IMR-90 (cell line): ENCODE results near the gene DCHS1. TPM values are rescaled to one million over a fixed set of nuclear protein-coding genes. Genes with fewer than 3 reads are reported as not detected.

Source experiments
- ATAC-seq: fragments of 200-7000 bp; cut with Tn5 transposase; 2 replicates; pipeline ENCODE4 v1.9.1; 2020; ENCODE audit warnings: low read depth, mild to moderate bottlenecking, moderate library complexity
- BruUV-seq: library from RNA; stranded (reverse); fragments of 400-500 nt; replicated peaks from 2 replicates; lab custom pipeline; 2021; lab: Mats Ljungman, UMichigan
- CTCF ChIA-PET: fragments of 300-600 bp; formaldehyde crosslinking; extraction: SDS; loops from one replicate; lab custom pipeline; 2021; ENCODE audit warnings: antibody characterized with exemption; lab: Yijun Ruan, JAX
- POLR2A ChIA-PET: fragments of 300-600 bp; sonication (Branson Sonifier 250); formaldehyde crosslinking; loops from one replicate; lab custom pipeline; 2022; ENCODE audit warnings: antibody characterized with exemption; ENCODE audit not compliant: unreplicated experiment; lab: Charles Lee
- DNase-seq: peaks from one replicate; pipeline ENCODE4 v3.0.0; 2013
- H2AFZ ChIP-seq: replicated peaks from 2 replicates; pipeline ENCODE3; 2013; ENCODE audit warnings: low read length, mild to moderate bottlenecking; ENCODE audit not compliant: poor library complexity
- H2AK5ac ChIP-seq: 2 replicates; pipeline ENCODE4 v1.6.1; 2013; ENCODE audit warnings: low read depth, low read length, inconsistent platforms
- H2AK9ac ChIP-seq: replicated peaks from 2 replicates; pipeline ENCODE3; 2013; ENCODE audit warnings: mild to moderate bottlenecking, low read depth, low read length, moderate library complexity; ENCODE audit not compliant: poor library complexity
- H2BK120ac ChIP-seq: 2 replicates; pipeline ENCODE4 v1.6.1; 2013; ENCODE audit warnings: low read depth, low read length, inconsistent platforms
- H2BK15ac ChIP-seq: 3 replicates; pipeline ENCODE4 v1.6.1; 2013; ENCODE audit warnings: low read depth, low read length, inconsistent platforms
- H2BK20ac ChIP-seq: 2 replicates; pipeline ENCODE4 v1.6.1; 2013; ENCODE audit warnings: low read depth, mild to moderate bottlenecking, inconsistent platforms, low read length, moderate library complexity
- H2BK5ac ChIP-seq: 2 replicates; pipeline ENCODE4 v1.6.1; 2013; ENCODE audit warnings: mild to moderate bottlenecking, low read depth, low read length, inconsistent platforms; ENCODE audit not compliant: poor library complexity, severe bottlenecking
- H3K14ac ChIP-seq: replicated peaks from 2 replicates; pipeline ENCODE4 v1.6.1; 2013; ENCODE audit warnings: low read depth, low read length, inconsistent platforms
- H3K18ac ChIP-seq: 2 replicates; pipeline ENCODE4 v1.6.1; 2013; ENCODE audit warnings: low read depth, low read length, control low read depth
- H3K23ac ChIP-seq: 2 replicates; pipeline ENCODE4 v1.6.1; 2013; ENCODE audit warnings: low read depth, low read length, inconsistent platforms
- H3K27ac ChIP-seq: 2 replicates; pipeline ENCODE4 v1.5.1; 2013; ENCODE audit warnings: mild to moderate bottlenecking, control low read depth, low read length; ENCODE audit not compliant: insufficient read depth
- H3K27me3 ChIP-seq: 2 replicates; pipeline ENCODE4 v1.6.1; 2013; ENCODE audit warnings: low read length; ENCODE audit not compliant: control insufficient read depth, insufficient read depth
- H3K36me3 ChIP-seq: 2 replicates; pipeline ENCODE4 v1.6.1; 2013; ENCODE audit warnings: low read length, mixed read lengths; ENCODE audit not compliant: control insufficient read depth, insufficient read depth
- H3K4ac ChIP-seq: 2 replicates; pipeline ENCODE4 v1.6.1; 2013; ENCODE audit warnings: low read depth, low read length, inconsistent platforms
- H3K4me1 ChIP-seq: 2 replicates; pipeline ENCODE4 v1.6.1; 2013; ENCODE audit warnings: low read length, mixed read lengths; ENCODE audit not compliant: control insufficient read depth, insufficient read depth
- H3K4me2 ChIP-seq: 2 replicates; pipeline ENCODE4 v1.6.1; 2013; ENCODE audit warnings: low read depth, mild to moderate bottlenecking, control low read depth, low read length, moderate library complexity
- H3K4me3 ChIP-seq: 2 replicates; pipeline ENCODE4 v1.5.1; 2013; ENCODE audit warnings: low read depth, mild to moderate bottlenecking, control low read depth, low read length, moderate library complexity; ENCODE audit not compliant: insufficient read depth
- H3K56ac ChIP-seq: 2 replicates; pipeline ENCODE4 v1.6.1; 2013; ENCODE audit warnings: low read length, inconsistent platforms; ENCODE audit not compliant: insufficient read depth; ENCODE audit errors: extremely low read depth
- H3K79me1 ChIP-seq, 2 experiments: 2 replicates each; pipeline ENCODE4 v1.6.1; 2013; ENCODE audit warnings: low read length in 2 of 2, inconsistent platforms in 1 of 2, low read depth in 1 of 2
- H3K9ac ChIP-seq: 2 replicates; pipeline ENCODE4 v1.6.1; 2013; ENCODE audit warnings: low read depth, low read length, control low read depth
- H3K9me1 ChIP-seq: 2 replicates; pipeline ENCODE4 v1.6.1; 2013; ENCODE audit warnings: low read length, inconsistent platforms; ENCODE audit not compliant: insufficient read depth
- H3K9me3 ChIP-seq: 2 replicates; pipeline ENCODE4 v1.6.1; 2013; ENCODE audit warnings: low read length; ENCODE audit not compliant: control insufficient read depth, insufficient read depth
- H4K20me1 ChIP-seq: 2 replicates; pipeline ENCODE4 v1.6.1; 2013; ENCODE audit warnings: low read length, inconsistent platforms; ENCODE audit not compliant: insufficient read depth
- H4K5ac ChIP-seq: 2 replicates; pipeline ENCODE4 v1.6.1; 2013; ENCODE audit warnings: mild to moderate bottlenecking, low read depth, low read length, control low read depth
- H4K8ac ChIP-seq, 2 experiments: 2 replicates each; pipeline ENCODE4 v1.6.1; 2013; ENCODE audit warnings: low read depth in 2 of 2, low read length in 2 of 2, control low read depth in 1 of 2, inconsistent platforms in 1 of 2
- H4K91ac ChIP-seq: 2 replicates; pipeline ENCODE4 v1.6.1; 2013; ENCODE audit warnings: low read depth, low read length, inconsistent platforms; ENCODE audit not compliant: insufficient read depth
- MAZ ChIP-seq: IDR thresholded peaks from 2 replicates; pipeline ENCODE4 v1.6.1; 2012; ENCODE audit warnings: low read depth, mild to moderate bottlenecking, low read length, improper control_type of control experiment, moderate library complexity, borderline replicate concordance
- WGBS, 2 experiments: methylation state at CpG; one replicate each; pipeline versions ENCODE4 v1.1.5 to v1.1.7; 2013; ENCODE audit warnings: missing lambda C conversion rate in 2 of 2; ENCODE audit not compliant: insufficient read length in 1 of 2; ENCODE audit errors: extremely low coverage in 2 of 2; 5-methylcytosine and 5-hydroxymethylcytosine counted together
- dilution Hi-C: fragments of 300-500 bp; cut with HindIII; formaldehyde crosslinking; loops from one replicate; pipeline ENCODE4 v1.14.3; 2018; ENCODE audit warnings: low sequenced_read_pairs; ENCODE audit not compliant: unreplicated experiment
- in situ Hi-C: fragments of 300-500 bp; cut with MboI; formaldehyde crosslinking; loops from 3 replicates; pipeline ENCODE4 v1.14.3; 2019; ENCODE audit warnings: low sequenced_read_pairs, inconsistent platforms, mixed read lengths
- intact Hi-C: fragments of 100-400 bp; cut with micrococcal nuclease; formaldehyde crosslinking; loops from 2 replicates; pipeline ENCODE4 v1.10.0; 2022
- polyA plus RNA-seq, 3 experiments: library from polyadenylated mRNA; depleted of rRNA; stranded (reverse); fragments of >200 nt; gene quantifications; 2 replicates each; pipeline ENCODE4 v1.2.3, GENCODE V29; 2012; ENCODE audit warnings: low replicate concordance in 1 of 3
- total RNA-seq: library from RNA; depleted of rRNA; stranded (reverse); fragments of >200 nt; gene quantifications from 2 replicates; pipeline ENCODE4 v1.2.3, GENCODE V29; 2012
- TF ChIP-seq, protein P1 (sequence below): fragments of 150-350 bp; IDR thresholded peaks from 2 replicates; pipeline ENCODE4 v1.6.1; 2017; ENCODE audit warnings: mild to moderate bottlenecking, antibody characterized with exemption, low read length, low read depth
- TF ChIP-seq, protein P2 (sequence below): conservative IDR thresholded peaks from 2 replicates; pipeline ENCODE4 v1.5.1; 2012; ENCODE audit warnings: mild to moderate bottlenecking, low read depth, low read length, improper control_type of control experiment

The DCHS1 gene
- total and polyA plus RNA-seq, 2 of the 4 experiments (the other 2 are of a cell fraction) = 1.4 to 3.3 TPM

DNA sequence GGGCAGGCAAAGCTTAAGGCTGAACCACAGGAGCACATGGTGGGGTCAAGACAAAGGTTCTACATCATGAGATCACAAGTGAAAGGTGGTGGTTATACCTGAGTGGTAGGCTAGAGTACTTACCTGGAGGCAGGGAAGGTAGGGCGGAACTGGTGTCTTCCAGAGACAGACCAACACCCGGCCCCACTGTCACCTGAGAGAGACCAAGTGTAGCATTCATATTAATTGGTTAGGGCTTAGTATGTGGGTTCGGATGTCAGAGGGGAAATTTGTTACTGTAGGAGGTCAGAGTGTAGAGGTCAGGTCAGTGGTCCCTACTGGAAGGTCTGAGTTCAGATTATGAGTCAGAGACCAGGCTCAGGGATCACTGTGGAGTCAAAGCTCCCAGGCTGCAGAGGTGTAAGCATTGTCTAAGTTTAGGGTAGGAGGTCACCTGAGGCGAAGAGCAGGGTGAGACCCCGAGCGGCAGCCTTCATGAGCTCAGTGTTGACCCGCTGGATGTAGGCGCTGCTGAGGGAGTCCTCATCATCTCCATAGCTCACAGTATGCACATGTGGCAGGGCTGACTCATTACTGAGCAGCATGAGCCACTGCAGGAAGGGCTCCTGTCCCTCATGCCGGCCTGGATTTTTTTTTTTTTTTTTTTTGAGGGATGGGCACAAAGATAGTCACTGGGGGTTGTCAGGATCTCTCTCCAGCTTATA lies 39.6 kb downstream of the DCHS1 start:
- CTCF ChIA-PET = interaction anchor here (0.8 kb wide), 1 partner anchor 12 kb away, joined by 3 read pairs; no protein-coding TSS in a partner anchor

More for the DNA sequence above, 39.6 kb downstream of the DCHS1 start:
- Histone ChIP-seq H2AK9ac (no peak overlapping the region), H3K18ac (no peak overlapping the region), H2BK5ac (no peak overlapping the region), H2AK5ac (peak overlapping the region; percentile 30; the same call in 1 of the 2 replicates), H4K20me1 (peaks cover 12% of the 10 kb centered on the region), H3K9ac (no peak overlapping the region), H3K4me3 (no peak overlapping the region), H2BK15ac (no peak overlapping the region), H3K4me1 (peaks cover 14% of the 10 kb centered on the region), H2AFZ (no peak overlapping the region), H3K4ac (peak overlapping the region; percentile 38; the same call in 1 of the 2 replicates), H3K79me1 (peaks cover 12 to 64% of the 10 kb centered on the region in 2 experiments), H2BK120ac (no peak overlapping the region), H3K4me2 (no peak overlapping the region), H3K9me1 (peaks cover 19% of the 10 kb centered on the region), H3K14ac (no peak overlapping the region), H3K27me3 (no peaks in the 10 kb centered on the region), H2BK20ac (no peak overlapping the region), H3K56ac (no peak overlapping the region), H4K5ac (no peak overlapping the region), H3K23ac (no peak overlapping the region), H3K36me3 (peaks cover 29% of the 10 kb centered on the region), H3K27ac (no peak overlapping the region), H4K8ac (0 out of 4 replicates have a peak overlapping the region, but pooled peaks of 1 of the 2 experiments have one; percentile 19), H4K91ac (no peak overlapping the region; the same call in 1 of the 2 replicates), H3K9me3 (no peaks in the 10 kb centered on the region)
- no TSS peak for BruUV-seq
- DNase-seq (peak; percentile 63), ATAC-seq (no peak)
- dilution Hi-C loops (no loop called here), intact Hi-C loops (loop anchor here (5.0 kb wide), 1 partner anchor 141 kb away; no protein-coding TSS in a partner anchor), in situ Hi-C loops (loop anchor here (5.0 kb wide), 1 partner anchor 66 kb away; the partner anchor contains the start of gene MRPL17)
- WGBS, 2 experiments = 96% methylated on average over 7 of the region's 9 CpGs; no CpG with 5 or more reads in 1 of the 2 experiments
- TF ChIP-seq, protein P1, sequence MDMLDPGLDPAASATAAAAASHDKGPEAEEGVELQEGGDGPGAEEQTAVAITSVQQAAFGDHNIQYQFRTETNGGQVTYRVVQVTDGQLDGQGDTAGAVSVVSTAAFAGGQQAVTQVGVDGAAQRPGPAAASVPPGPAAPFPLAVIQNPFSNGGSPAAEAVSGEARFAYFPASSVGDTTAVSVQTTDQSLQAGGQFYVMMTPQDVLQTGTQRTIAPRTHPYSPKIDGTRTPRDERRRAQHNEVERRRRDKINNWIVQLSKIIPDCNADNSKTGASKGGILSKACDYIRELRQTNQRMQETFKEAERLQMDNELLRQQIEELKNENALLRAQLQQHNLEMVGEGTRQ = no peak
- TF ChIP-seq, protein P2, sequence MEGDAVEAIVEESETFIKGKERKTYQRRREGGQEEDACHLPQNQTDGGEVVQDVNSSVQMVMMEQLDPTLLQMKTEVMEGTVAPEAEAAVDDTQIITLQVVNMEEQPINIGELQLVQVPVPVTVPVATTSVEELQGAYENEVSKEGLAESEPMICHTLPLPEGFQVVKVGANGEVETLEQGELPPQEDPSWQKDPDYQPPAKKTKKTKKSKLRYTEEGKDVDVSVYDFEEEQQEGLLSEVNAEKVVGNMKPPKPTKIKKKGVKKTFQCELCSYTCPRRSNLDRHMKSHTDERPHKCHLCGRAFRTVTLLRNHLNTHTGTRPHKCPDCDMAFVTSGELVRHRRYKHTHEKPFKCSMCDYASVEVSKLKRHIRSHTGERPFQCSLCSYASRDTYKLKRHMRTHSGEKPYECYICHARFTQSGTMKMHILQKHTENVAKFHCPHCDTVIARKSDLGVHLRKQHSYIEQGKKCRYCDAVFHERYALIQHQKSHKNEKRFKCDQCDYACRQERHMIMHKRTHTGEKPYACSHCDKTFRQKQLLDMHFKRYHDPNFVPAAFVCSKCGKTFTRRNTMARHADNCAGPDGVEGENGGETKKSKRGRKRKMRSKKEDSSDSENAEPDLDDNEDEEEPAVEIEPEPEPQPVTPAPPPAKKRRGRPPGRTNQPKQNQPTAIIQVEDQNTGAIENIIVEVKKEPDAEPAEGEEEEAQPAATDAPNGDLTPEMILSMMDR = no peak
- TF ChIP-seq MAZ = no peak
- POLR2A ChIA-PET = no interaction called here
